ENCODE measurements around the gene KIF3C. TPM values are rescaled to one million over a fixed set of nuclear protein-coding genes. Genes with fewer than 3 reads are reported as not detected.

KIF3C gene
- total and polyA plus RNA-seq, 2 of the 4 experiments (the other 2 are of a cell fraction) = 8.3 to 15.4 TPM

DNA sequence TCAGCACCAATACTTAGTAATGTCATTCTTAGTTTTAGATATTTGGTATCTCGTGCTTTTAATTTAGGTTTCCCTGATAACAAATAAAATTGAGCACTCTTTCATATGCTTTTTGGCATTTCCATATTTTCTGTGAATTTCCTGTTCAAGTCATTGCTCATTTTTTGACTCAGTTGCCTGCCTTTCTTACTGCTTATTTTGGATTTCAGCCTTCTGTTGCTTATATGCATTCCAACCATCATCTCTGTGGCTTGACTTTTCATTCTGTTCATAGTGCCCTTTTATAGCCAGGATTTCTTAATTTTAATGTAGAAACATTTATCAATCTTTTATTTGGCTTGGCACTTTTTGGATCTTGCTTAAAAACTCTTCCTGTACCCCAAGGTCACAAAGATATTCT is 14.5 kb upstream of the KIF3C start:
- Histone ChIP-seq H3K18ac (ENCODE audit: low read depth, low read length) (no peak overlapping the region), H3K9me3 (ENCODE audit: control insufficient read depth, insufficient read depth, low read length) (no peaks in the 10 kb centered on the region), H2BK20ac (ENCODE audit: low read depth, low read length) (no peak overlapping the region), H3K27ac (ENCODE audit: insufficient read depth, low read length) (no peak overlapping the region), H2BK15ac (ENCODE audit: low read depth, low read length) (no peak overlapping the region), H3K56ac (ENCODE audit: extremely low read depth, insufficient read depth, low read length) (no peak overlapping the region), H2BK5ac (ENCODE audit: low read depth, low read length, poor library complexity, severe bottlenecking) (no peak overlapping the region), H4K20me1 (ENCODE audit: insufficient read depth, low read length) (no peaks in the 10 kb centered on the region), H2AK5ac (ENCODE audit: low read depth, low read length) (no peak overlapping the region), H2AFZ (replicated peaks; ENCODE audit: low read length, poor library complexity) (no peak overlapping the region), H2BK120ac (ENCODE audit: low read depth, low read length) (no peak overlapping the region), H3K14ac (replicated peaks; ENCODE audit: low read depth, low read length) (no peak overlapping the region), H3K4me3 (ENCODE audit: insufficient read depth, low read depth, low read length) (no peak overlapping the region), H3K4ac (ENCODE audit: low read depth, low read length) (no peak overlapping the region), H2AK9ac (replicated peaks; ENCODE audit: low read depth, low read length, poor library complexity) (no peak overlapping the region), H3K23ac (ENCODE audit: low read depth, low read length) (no peak overlapping the region), H3K4me1 (ENCODE audit: control insufficient read depth, insufficient read depth, low read length) (peaks cover 2% of the 10 kb centered on the region; the same call in 1 of the 2 replicates), H4K91ac (ENCODE audit: insufficient read depth, low read depth, low read length) (no peak overlapping the region), H3K9ac (ENCODE audit: low read depth, low read length) (no peak overlapping the region), H3K36me3 (ENCODE audit: control insufficient read depth, insufficient read depth, low read length) (no peaks in the 10 kb centered on the region), H3K4me2 (ENCODE audit: low read depth, low read length) (no peak overlapping the region), H4K5ac (ENCODE audit: low read depth, low read length) (no peak overlapping the region), H3K79me1 (ENCODE audit: low read depth in 1 of 2, low read length in 2 of 2) (no peaks in the 10 kb centered on the region), H3K9me1 (ENCODE audit: insufficient read depth, low read length) (peaks cover 3% of the 10 kb centered on the region; the same call in 1 of the 2 replicates), H4K8ac (ENCODE audit: low read depth in 2 of 2, low read length in 2 of 2) (no peak overlapping the region), H3K27me3 (ENCODE audit: control insufficient read depth, insufficient read depth, low read length) (peaks cover 2% of the 10 kb centered on the region; the same call in 1 of the 2 replicates)
- DNase-seq (no peak), ATAC-seq (ENCODE audit: low read depth) (no peak)
- intact Hi-C loops (cut with micrococcal nuclease) = loop anchor here (2.0 to 10.0 kb wide), 2 partner anchors 38 to 88 kb away; partner anchors contain the start of gene RAB10
- no TSS peak for BruUV-seq (replicated peaks)
- no peak for TF ChIP-seq RAD21 (IDR thresholded peaks at IDR 0.05; ENCODE audit: low read length)
- TF ChIP-seq, protein P1, sequence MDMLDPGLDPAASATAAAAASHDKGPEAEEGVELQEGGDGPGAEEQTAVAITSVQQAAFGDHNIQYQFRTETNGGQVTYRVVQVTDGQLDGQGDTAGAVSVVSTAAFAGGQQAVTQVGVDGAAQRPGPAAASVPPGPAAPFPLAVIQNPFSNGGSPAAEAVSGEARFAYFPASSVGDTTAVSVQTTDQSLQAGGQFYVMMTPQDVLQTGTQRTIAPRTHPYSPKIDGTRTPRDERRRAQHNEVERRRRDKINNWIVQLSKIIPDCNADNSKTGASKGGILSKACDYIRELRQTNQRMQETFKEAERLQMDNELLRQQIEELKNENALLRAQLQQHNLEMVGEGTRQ (IDR thresholded peaks at IDR 0.05; ENCODE audit: low read depth, low read length) = no peak
- TF ChIP-seq MAFK (IDR thresholded peaks at IDR 0.05; ENCODE audit: low read depth, low read length) = no peak
- TF ChIP-seq MXI1 (IDR thresholded peaks at IDR 0.05; ENCODE audit: borderline replicate concordance, low read depth, low read length) = no peak
- TF ChIP-seq, protein P2, sequence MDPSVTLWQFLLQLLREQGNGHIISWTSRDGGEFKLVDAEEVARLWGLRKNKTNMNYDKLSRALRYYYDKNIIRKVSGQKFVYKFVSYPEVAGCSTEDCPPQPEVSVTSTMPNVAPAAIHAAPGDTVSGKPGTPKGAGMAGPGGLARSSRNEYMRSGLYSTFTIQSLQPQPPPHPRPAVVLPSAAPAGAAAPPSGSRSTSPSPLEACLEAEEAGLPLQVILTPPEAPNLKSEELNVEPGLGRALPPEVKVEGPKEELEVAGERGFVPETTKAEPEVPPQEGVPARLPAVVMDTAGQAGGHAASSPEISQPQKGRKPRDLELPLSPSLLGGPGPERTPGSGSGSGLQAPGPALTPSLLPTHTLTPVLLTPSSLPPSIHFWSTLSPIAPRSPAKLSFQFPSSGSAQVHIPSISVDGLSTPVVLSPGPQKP (IDR thresholded peaks at IDR 0.05; ENCODE audit: borderline replicate concordance, low read depth, low read length) = no peak
- TF ChIP-seq MAZ (IDR thresholded peaks at IDR 0.05; ENCODE audit: borderline replicate concordance, low read depth, low read length) = no peak
- no peak for TF ChIP-seq RCOR1 (IDR thresholded peaks at IDR 0.05; ENCODE audit: insufficient replicate concordance, low read length)
- CTCF ChIA-PET = no interaction called here
- dilution Hi-C loops (cut with HindIII; ENCODE audit: low sequenced_read_pairs, unreplicated experiment) = no loop called here
- WGBS, 2 experiments (ENCODE audit: extremely low coverage in 2 of 2, insufficient read length in 1 of 2) = no CpG with 5 or more reads among the region's 1 CpG
- in situ Hi-C loops (cut with MboI; ENCODE audit: low sequenced_read_pairs) = no loop called here
- POLR2A ChIA-PET (ENCODE audit: unreplicated experiment) = no interaction called here

Measured in IMR-90 (cell line).